Body of pancreas (tissue), 4 donors: ENCODE measurements around the gene STRA8. TPM values are rescaled to one million over a fixed set of nuclear protein-coding genes. Genes with fewer than 3 reads are reported as not detected.

Experiments used
- ATAC-seq: fragments of 150-250 bp; one replicate; pipeline ENCODE4 v1.9.1; 2016
- DNase-seq, 4 donors: peaks; one replicate each; pipeline ENCODE4 v3.0.0-alpha.2; 2019
- H3K27ac ChIP-seq, 4 donors: fragments of 200-600 bp; sonication (generic); 1 replicate in 3 of 4; 2 replicates in 1 of 4; pipeline versions ENCODE4 v1.5.1 to v1.6.1; 2016 to 2019; ENCODE audit warnings: mild to moderate bottlenecking in 1 of 4, mixed read lengths in 1 of 4, moderate library complexity in 1 of 4
- H3K27me3 ChIP-seq, 2 donors: fragments of 200-600 bp; sonication (generic); one replicate each; pipeline ENCODE4 v1.6.0; 2016; ENCODE audit warnings: mild to moderate bottlenecking in 1 of 2
- H3K36me3 ChIP-seq, 2 donors: fragments of 200-600 bp; sonication (generic); replicated peaks in 1 of 2; 2 replicates each; pipeline ENCODE4 v1.5.1; 2016; ENCODE audit warnings: low read depth in 2 of 2; ENCODE audit not compliant: insufficient read depth in 1 of 2
- H3K4me1 ChIP-seq: fragments of 200-600 bp; sonication (generic); one replicate; pipeline ENCODE4 v1.6.0; 2016
- H3K4me3 ChIP-seq, 2 donors: fragments of 200-600 bp; sonication (generic); 1 replicate in 1 of 2; 2 replicates in 1 of 2; pipeline ENCODE4 v1.5.1; 2016 to 2019
- H3K9me3 ChIP-seq, 3 donors: fragments of 200-600 bp; sonication (generic); 1 replicate in 2 of 3; 2 replicates in 1 of 3; pipeline ENCODE4 v1.5.1; 2016
- POLR2A ChIP-seq, 3 donors: fragments of 450-650 bp; IDR thresholded peaks; one replicate each; pipeline ENCODE4 v1.6.1; 2016; ENCODE audit warnings: antibody characterized with exemption in 3 of 3, mild to moderate bottlenecking in 2 of 3
- WGBS, 2 donors: methylation state at CpG; one replicate each; pipeline ENCODE4 v1.1.5; 2017; 5-methylcytosine and 5-hydroxymethylcytosine counted together
- intact Hi-C: fragments of 100-400 bp; cut with DNase I; formaldehyde crosslinking; loops from one replicate; pipeline ENCODE4 v1.15.1; 2023
- total RNA-seq, 2 donors: library from RNA; depleted of rRNA; stranded (reverse); fragments of >200 nt; gene quantifications; one replicate each; pipeline ENCODE4 v1.1.0, GENCODE V29; 2016
- TF ChIP-seq, protein P1 (sequence below), 7 experiments: fragments of 450-650 bp in 4 of 7; fragments of 200-600 bp in 3 of 7; sonication (generic) in 3 of 7; IDR thresholded peaks; one replicate each; pipeline ENCODE4 v1.5.1; 2016 to 2019; ENCODE audit warnings: antibody characterized with exemption in 7 of 7

STRA8 gene
- total RNA-seq, 2 donors from 2014 or later = not detected

DNA sequence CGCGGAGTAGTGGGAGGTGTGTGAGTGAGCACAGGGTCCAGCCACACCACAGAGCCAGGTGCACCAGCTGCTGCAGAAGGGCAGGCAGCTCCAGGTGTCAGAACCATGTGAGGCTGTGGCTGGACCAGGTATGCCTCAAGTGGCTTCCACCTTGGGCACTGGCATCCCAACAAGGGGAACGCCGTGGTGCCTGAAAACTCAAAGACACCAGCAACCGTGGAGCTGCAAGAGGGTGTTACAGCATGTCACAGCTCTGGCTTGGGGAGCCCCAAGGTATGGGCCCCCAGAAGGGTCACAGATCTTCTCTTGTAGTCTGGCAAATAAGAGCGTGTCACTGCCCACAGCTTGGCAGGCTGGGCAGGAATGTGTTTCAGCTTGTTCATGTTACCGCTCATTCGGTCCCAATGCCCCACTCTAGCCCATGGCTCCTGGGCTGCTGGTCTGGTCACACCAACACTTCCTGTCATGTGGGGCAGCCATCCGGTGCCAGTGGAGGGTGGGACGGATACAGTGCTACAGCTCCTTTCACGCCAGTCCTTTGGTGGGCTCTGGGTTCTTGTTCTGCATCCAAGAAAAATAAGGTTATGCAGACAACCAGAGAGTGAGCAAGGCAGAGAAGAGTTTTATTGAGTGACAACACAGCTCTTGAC, 29.8 kb downstream of the STRA8 start:
- Histone ChIP-seq H3K36me3 (no peaks in the 10 kb centered on the region), H3K27me3 (no peaks in the 10 kb centered on the region), H3K27ac (no peak overlapping the region), H3K4me1 (no peaks in the 10 kb centered on the region), H3K4me3 (no peak overlapping the region), H3K9me3 (no peaks in the 10 kb centered on the region)
- intact Hi-C loops = no loop called here
- ATAC-seq = no peak
- 88 to 97% methylated on average over 4 to 11 of the region's 11 CpGs for WGBS, 2 donors
- no peak for TF ChIP-seq POLR2A (IDR thresholded peaks at IDR 0.05)
- TF ChIP-seq, protein P1, sequence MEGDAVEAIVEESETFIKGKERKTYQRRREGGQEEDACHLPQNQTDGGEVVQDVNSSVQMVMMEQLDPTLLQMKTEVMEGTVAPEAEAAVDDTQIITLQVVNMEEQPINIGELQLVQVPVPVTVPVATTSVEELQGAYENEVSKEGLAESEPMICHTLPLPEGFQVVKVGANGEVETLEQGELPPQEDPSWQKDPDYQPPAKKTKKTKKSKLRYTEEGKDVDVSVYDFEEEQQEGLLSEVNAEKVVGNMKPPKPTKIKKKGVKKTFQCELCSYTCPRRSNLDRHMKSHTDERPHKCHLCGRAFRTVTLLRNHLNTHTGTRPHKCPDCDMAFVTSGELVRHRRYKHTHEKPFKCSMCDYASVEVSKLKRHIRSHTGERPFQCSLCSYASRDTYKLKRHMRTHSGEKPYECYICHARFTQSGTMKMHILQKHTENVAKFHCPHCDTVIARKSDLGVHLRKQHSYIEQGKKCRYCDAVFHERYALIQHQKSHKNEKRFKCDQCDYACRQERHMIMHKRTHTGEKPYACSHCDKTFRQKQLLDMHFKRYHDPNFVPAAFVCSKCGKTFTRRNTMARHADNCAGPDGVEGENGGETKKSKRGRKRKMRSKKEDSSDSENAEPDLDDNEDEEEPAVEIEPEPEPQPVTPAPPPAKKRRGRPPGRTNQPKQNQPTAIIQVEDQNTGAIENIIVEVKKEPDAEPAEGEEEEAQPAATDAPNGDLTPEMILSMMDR (IDR thresholded peaks at IDR 0.05) = no peak
- no peak for DNase-seq

DNA sequence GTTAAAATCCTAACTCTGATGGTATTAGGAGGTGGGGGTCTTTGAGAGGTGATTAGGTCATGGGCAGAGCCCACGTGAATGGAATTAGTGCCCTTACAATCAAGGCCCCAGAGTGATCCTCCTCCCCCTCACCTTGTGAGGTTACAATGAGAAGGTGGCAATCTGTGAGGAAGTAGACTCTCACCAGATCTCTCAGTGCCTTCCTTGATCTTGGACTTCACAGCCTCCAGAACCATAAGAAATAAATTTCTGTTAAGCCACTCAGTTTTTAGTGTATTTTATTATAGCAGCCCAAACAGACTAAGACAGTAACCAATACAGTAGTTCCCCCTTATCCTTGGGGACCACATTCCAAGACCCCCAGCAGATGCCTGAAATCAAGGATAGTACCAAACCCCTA, 32.0 kb downstream of the STRA8 start:
- no peak overlapping the region for H3K4me3 ChIP-seq
- ATAC-seq (no peak), DNase-seq (no peak)
- TF ChIP-seq, protein P1 (IDR thresholded peaks at IDR 0.05) = no peak
- no peak for TF ChIP-seq POLR2A (IDR thresholded peaks at IDR 0.05)
- no peaks in the 10 kb centered on the region for H3K36me3 ChIP-seq
- no peak overlapping the region for H3K27ac ChIP-seq
- no peaks in the 10 kb centered on the region for H3K4me1 ChIP-seq
- no peaks in the 10 kb centered on the region for H3K9me3 ChIP-seq
- intact Hi-C loops = no loop called here
- no peaks in the 10 kb centered on the region for H3K27me3 ChIP-seq
- WGBS, 2 donors = 23 to 60% methylated on average over 1 of the region's 1 CpG

DNA sequence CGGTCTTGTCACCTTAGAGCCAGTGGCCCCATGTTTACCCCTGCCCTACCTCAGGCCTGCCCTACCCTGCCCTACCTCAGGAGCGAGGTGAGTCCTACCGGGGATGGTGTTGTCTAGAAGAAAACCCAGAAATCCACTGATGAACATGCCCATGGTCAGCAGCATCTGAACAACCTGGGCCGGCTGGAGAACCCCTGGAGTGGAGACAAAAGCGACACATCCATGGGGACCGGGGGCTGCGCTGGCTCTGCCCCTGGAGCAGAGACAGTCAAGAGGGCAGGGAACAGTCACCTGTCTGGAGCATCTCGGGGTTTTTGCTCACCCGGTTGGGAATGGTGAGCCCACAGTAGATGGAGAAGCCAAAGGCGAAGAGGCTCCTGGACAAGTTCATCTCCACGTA, 36.3 kb downstream of the STRA8 start:
- intact Hi-C loops = loop anchor here (10.0 kb wide), 1 partner anchor 375 kb away; no protein-coding TSS in a partner anchor
- DNase-seq = no peak

DNA sequence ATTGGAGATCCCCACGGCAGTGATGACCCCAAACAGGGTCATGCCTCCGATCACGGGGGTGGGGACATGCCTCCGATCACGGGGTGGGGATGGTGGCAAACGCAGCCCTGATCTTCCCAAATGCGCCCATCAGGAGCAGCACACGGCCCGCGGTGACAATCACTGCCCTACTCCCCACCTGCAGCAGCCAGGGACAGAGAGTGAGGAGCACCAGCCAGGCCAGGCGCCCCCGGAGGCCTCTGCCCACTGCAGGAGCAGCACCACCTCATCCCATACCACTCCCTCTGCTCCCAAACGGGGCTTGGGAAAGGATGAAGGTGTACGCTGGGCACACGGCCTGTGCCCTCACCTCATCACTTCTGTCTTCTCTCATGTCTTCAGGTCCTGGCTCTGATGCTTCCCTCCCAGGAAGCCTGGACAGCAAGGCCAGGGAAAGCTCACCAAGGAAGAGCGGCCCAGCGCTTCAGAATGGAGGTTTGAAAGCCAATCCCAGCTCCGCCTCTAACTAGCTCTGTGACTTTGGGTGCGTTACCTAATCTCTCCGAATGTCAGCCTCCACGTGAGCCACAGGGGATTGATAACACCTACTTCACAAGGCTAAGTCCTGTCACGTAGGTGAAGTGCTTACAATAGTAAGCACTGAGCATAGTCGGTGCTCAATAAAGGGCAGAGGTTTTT, 37.1 kb downstream of the STRA8 start:
- ATAC-seq (no peak), DNase-seq (no peak)
- no peaks in the 10 kb centered on the region for H3K36me3 ChIP-seq
- no peaks in the 10 kb centered on the region for H3K27me3 ChIP-seq
- 59 to 60% methylated on average over 13 to 14 of the region's 23 CpGs for WGBS, 2 donors
- H3K4me3 ChIP-seq = no peak overlapping the region
- intact Hi-C loops = loop anchor here (10.0 kb wide), 1 partner anchor 374 kb away; no protein-coding TSS in a partner anchor
- no peak overlapping the region for H3K27ac ChIP-seq
- H3K4me1 ChIP-seq = no peaks in the 10 kb centered on the region
- TF ChIP-seq, protein P1 (IDR thresholded peaks at IDR 0.05) = no peak
- TF ChIP-seq POLR2A (IDR thresholded peaks at IDR 0.05) = no peak
- no peaks in the 10 kb centered on the region for H3K9me3 ChIP-seq

More for the DNA sequence above, 36.3 kb downstream of the STRA8 start:
- 81 to 85% methylated on average over 8 to 11 of the region's 11 CpGs for WGBS, 2 donors
- no peaks in the 10 kb centered on the region for H3K4me1 ChIP-seq
- no peak overlapping the region for H3K27ac ChIP-seq
- TF ChIP-seq, protein P1 (IDR thresholded peaks at IDR 0.05) = no peak
- TF ChIP-seq POLR2A (IDR thresholded peaks at IDR 0.05) = no peak
- H3K36me3 ChIP-seq = no peaks in the 10 kb centered on the region
- ATAC-seq = no peak
- no peak overlapping the region for H3K4me3 ChIP-seq
- no peaks in the 10 kb centered on the region for H3K9me3 ChIP-seq
- no peaks in the 10 kb centered on the region for H3K27me3 ChIP-seq
